HepG2 (cell line): ENCODE measurements around the gene TFAP2E. TPM values are rescaled to one million over a fixed set of nuclear protein-coding genes. Genes with fewer than 3 reads are reported as not detected.

Source experiments
- CENPT ChIP-seq: sonication (generic); formaldehyde crosslinking; IDR thresholded peaks from 2 replicates; pipeline ENCODE4 v1.8.0; 2022; ENCODE audit warnings: low read depth, mild to moderate bottlenecking, moderate library complexity, missing genetic modification reagents
- KAT7 ChIP-seq: IDR thresholded peaks from 2 replicates; pipeline ENCODE4 v1.6.1; 2018; ENCODE audit warnings: borderline replicate concordance, missing compliant biosample characterization
- KDM5B ChIP-seq: sonication (generic); formaldehyde crosslinking; IDR thresholded peaks from 2 replicates; pipeline ENCODE4 v1.4.0; 2020; ENCODE audit warnings: missing genetic modification reagents, mild to moderate bottlenecking, borderline replicate concordance
- MYNN ChIP-seq: sonication (generic); formaldehyde crosslinking; IDR thresholded peaks from 2 replicates; pipeline ENCODE4 v1.4.0; 2020; ENCODE audit warnings: mild to moderate bottlenecking, low read depth, missing genetic modification reagents
- SAFB2 ChIP-seq: sonication (generic); formaldehyde crosslinking; IDR thresholded peaks from 2 replicates; pipeline ENCODE4 v1.5.1; 2020; ENCODE audit warnings: missing genetic modification reagents, low read depth, mild to moderate bottlenecking, borderline replicate concordance
- SOX5 ChIP-seq: IDR thresholded peaks from 2 replicates; pipeline ENCODE4 v1.6.1; 2016; ENCODE audit warnings: borderline replicate concordance
- YY1 ChIP-seq: IDR thresholded peaks from 2 replicates; pipeline ENCODE4 v1.6.1; 2011; ENCODE audit warnings: low read length, low read depth, moderate library complexity, mild to moderate bottlenecking; ENCODE audit not compliant: insufficient read depth, insufficient replicate concordance
- ZKSCAN8 ChIP-seq: IDR thresholded peaks from 2 replicates; pipeline ENCODE4 v1.6.1; 2016; ENCODE audit warnings: borderline replicate concordance, missing genetic modification reagents, missing compliant biosample characterization
- ZNF101 ChIP-seq: sonication (generic); formaldehyde crosslinking; IDR thresholded peaks from 2 replicates; pipeline ENCODE4 v1.4.0; 2020; ENCODE audit warnings: mild to moderate bottlenecking, low read depth, missing genetic modification reagents, borderline replicate concordance
- ZNF619 ChIP-seq: sonication (generic); formaldehyde crosslinking; IDR thresholded peaks from 2 replicates; pipeline ENCODE4 v1.4.0; 2020; ENCODE audit warnings: mild to moderate bottlenecking, missing genetic modification reagents
- ZNF709 ChIP-seq: sonication (generic); formaldehyde crosslinking; IDR thresholded peaks from 2 replicates; pipeline ENCODE4 v1.5.0; 2020; ENCODE audit warnings: mild to moderate bottlenecking, missing genetic modification reagents
- polyA plus RNA-seq, 8 experiments: library from polyadenylated mRNA; depleted of rRNA in 3 of 8; stranded (reverse) in 7 of 8; unstranded in 1 of 8; fragments of >200 nt; fragmentation: Illumina TruSeq in 4 of 8; extraction: Trizol in 4 of 8; gene quantifications; 2 replicates each; pipeline versions ENCODE4 v1.2.1 to v1.2.3, GENCODE V29; 2011 to 2016; ENCODE audit warnings: low read depth in 4 of 8, missing spikeins in 1 of 8, mixed read lengths in 1 of 8; ENCODE audit not compliant: insufficient read depth in 1 of 8
- total RNA-seq, 5 experiments: library from RNA; depleted of rRNA; stranded (reverse); fragments of >200 nt; fragmentation: Illumina TruSeq; extraction: Trizol; gene quantifications; 2 replicates each; pipeline ENCODE4 v1.2.3, GENCODE V29; 2016; ENCODE audit warnings: low read depth in 1 of 5
- TF ChIP-seq, protein P1 (sequence below): sonication (generic); formaldehyde crosslinking; IDR thresholded peaks from 2 replicates; pipeline ENCODE4 v1.4.0; 2020; ENCODE audit warnings: missing genetic modification reagents, borderline replicate concordance
- TF ChIP-seq, protein P2 (sequence below): sonication (generic); formaldehyde crosslinking; IDR thresholded peaks from one replicate; pipeline ENCODE4 v1.5.1; 2020; ENCODE audit warnings: mild to moderate bottlenecking, missing genetic modification reagents; ENCODE audit errors: not compliant biosample characterization
- TF ChIP-seq, protein P3 (sequence below): sonication (generic); formaldehyde crosslinking; conservative IDR thresholded peaks from 2 replicates; pipeline ENCODE4 v1.8.1; 2023; ENCODE audit warnings: missing genetic modification reagents

The TFAP2E gene
- total and polyA plus RNA-seq, 2 of the 13 experiments (the other 11 are each of a cell fraction or from before 2014, with no cell fraction given) = 0.31 to 0.41 TPM

DNA sequence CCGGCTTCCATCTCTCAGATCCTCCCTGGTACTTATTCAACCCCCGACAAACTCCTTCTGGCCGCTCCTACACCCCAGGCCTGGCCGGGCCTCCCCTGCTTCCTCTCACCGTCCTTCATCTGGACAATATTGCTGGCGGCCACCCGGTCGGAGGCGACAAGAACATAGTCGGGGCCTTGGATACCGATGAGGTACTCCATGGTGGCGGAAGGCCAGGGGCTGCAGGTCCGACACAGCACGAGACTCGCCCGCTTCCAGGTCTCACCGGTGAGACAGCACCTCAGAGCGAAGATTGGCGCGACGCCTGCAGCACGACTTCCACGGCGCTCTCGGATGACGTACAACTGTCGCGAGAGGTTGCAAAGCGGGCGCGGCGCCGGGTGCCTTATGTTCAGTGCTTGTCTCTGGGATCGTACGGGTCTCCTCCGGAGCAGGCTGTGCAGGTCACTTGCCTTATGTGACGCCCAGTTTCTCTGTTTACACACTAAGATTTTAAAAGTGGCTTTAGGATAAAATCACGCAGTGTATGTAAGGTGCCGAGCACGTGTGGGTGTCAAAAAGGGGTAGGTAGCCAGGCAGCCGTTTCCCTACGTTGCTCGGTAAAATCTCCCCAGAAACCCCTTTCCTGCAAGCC lies 68.2 kb downstream of the TFAP2E start, which contains the start of gene PSMB2 (continued):
- TF ChIP-seq MYNN = no peak
- 0 out of 2 replicates have a peak, but pooled peaks have one; percentile 53 for TF ChIP-seq CENPT
- TF ChIP-seq, protein P1, sequence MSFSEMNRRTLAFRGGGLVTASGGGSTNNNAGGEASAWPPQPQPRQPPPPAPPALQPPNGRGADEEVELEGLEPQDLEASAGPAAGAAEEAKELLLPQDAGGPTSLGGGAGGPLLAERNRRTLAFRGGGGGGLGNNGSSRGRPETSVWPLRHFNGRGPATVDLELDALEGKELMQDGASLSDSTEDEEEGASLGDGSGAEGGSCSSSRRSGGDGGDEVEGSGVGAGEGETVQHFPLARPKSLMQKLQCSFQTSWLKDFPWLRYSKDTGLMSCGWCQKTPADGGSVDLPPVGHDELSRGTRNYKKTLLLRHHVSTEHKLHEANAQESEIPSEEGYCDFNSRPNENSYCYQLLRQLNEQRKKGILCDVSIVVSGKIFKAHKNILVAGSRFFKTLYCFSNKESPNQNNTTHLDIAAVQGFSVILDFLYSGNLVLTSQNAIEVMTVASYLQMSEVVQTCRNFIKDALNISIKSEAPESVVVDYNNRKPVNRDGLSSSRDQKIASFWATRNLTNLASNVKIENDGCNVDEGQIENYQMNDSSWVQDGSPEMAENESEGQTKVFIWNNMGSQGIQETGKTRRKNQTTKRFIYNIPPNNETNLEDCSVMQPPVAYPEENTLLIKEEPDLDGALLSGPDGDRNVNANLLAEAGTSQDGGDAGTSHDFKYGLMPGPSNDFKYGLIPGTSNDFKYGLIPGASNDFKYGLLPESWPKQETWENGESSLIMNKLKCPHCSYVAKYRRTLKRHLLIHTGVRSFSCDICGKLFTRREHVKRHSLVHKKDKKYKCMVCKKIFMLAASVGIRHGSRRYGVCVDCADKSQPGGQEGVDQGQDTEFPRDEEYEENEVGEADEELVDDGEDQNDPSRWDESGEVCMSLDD (CRISPR knock-in tag) = no peak
- TF ChIP-seq ZNF709 = peak; percentile 46; the same call in 1 of the 2 replicates
- TF ChIP-seq KDM5B (CRISPR knock-in tag) = peak; percentile 85
- 0 out of 2 replicates have a peak, but pooled peaks have one; percentile 27 for TF ChIP-seq ZNF619 (CRISPR knock-in tag)
- TF ChIP-seq SAFB2 (CRISPR knock-in tag) = no peak
- 0 out of 2 replicates have a peak, but pooled peaks have one; percentile 56 for TF ChIP-seq ZNF101 (CRISPR knock-in tag)
- TF ChIP-seq, protein P2, sequence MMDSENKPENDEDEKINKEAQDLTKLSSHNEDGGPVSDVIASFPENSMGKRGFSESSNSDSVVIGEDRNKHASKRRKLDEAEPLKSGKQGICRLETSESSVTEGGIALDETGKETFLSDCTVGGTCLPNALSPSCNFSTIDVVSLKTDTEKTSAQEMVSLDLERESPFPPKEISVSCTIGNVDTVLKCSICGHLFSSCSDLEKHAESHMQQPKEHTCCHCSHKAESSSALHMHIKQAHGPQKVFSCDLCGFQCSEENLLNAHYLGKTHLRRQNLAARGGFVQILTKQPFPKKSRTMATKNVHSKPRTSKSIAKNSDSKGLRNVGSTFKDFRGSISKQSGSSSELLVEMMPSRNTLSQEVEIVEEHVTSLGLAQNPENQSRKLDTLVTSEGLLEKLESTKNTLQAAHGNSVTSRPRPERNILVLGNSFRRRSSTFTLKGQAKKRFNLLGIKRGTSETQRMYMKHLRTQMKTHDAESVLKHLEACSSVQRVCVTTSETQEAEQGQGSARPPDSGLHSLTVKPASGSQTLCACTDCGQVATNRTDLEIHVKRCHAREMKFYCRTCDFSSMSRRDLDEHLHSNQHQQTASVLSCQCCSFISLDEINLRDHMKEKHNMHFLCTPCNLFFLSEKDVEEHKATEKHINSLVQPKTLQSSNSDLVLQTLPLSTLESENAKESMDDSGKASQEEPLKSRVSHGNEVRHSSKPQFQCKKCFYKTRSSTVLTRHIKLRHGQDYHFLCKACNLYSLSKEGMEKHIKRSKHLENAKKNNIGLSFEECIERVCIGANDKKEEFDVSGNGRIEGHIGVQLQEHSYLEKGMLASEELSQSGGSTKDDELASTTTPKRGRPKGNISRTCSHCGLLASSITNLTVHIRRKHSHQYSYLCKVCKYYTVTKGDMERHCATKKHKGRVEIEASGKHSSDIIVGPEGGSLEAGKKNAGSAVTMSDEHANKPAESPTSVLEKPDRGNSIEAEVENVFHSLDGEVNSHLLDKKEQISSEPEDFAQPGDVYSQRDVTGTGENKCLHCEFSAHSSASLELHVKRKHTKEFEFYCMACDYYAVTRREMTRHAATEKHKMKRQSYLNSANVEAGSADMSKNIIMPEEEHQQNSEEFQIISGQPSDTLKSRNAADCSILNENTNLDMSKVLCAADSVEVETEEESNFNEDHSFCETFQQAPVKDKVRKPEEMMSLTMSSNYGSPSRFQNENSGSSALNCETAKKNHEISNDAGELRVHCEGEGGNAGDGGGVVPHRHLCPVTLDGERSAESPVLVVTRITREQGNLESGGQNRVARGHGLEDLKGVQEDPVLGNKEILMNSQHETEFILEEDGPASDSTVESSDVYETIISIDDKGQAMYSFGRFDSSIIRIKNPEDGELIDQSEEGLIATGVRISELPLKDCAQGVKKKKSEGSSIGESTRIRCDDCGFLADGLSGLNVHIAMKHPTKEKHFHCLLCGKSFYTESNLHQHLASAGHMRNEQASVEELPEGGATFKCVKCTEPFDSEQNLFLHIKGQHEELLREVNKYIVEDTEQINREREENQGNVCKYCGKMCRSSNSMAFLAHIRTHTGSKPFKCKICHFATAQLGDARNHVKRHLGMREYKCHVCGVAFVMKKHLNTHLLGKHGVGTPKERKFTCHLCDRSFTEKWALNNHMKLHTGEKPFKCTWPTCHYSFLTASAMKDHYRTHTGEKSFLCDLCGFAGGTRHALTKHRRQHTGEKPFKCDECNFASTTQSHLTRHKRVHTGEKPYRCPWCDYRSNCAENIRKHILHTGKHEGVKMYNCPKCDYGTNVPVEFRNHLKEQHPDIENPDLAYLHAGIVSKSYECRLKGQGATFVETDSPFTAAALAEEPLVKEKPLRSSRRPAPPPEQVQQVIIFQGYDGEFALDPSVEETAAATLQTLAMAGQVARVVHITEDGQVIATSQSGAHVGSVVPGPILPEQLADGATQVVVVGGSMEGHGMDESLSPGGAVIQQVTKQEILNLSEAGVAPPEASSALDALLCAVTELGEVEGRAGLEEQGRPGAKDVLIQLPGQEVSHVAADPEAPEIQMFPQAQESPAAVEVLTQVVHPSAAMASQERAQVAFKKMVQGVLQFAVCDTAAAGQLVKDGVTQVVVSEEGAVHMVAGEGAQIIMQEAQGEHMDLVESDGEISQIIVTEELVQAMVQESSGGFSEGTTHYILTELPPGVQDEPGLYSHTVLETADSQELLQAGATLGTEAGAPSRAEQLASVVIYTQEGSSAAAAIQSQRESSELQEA (CRISPR knock-in tag) = no peak
- TF ChIP-seq YY1 = peak; percentile 49
- 0 out of 2 replicates have a peak, but pooled peaks have one; percentile 25 for TF ChIP-seq SOX5 (CRISPR knock-in tag)
- TF ChIP-seq ZKSCAN8 (CRISPR knock-in tag) = peak; percentile 62; the same call in 1 of the 2 replicates
- peak; percentile 78; the same call in 1 of the 2 replicates for TF ChIP-seq KAT7 (CRISPR knock-in tag)
- TF ChIP-seq, protein P3, sequence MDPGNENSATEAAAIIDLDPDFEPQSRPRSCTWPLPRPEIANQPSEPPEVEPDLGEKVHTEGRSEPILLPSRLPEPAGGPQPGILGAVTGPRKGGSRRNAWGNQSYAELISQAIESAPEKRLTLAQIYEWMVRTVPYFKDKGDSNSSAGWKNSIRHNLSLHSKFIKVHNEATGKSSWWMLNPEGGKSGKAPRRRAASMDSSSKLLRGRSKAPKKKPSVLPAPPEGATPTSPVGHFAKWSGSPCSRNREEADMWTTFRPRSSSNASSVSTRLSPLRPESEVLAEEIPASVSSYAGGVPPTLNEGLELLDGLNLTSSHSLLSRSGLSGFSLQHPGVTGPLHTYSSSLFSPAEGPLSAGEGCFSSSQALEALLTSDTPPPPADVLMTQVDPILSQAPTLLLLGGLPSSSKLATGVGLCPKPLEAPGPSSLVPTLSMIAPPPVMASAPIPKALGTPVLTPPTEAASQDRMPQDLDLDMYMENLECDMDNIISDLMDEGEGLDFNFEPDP = 0 out of 2 replicates have a peak, but pooled peaks have one; percentile 76
